Skin epidermis (tissue), 12 donors: ENCODE data around the gene RUFY3.
A peak's percentile ranks its signal among the peaks of the same experiment; 100 is the strongest.
"Not testable (repeated sequence)": the region's sequence is repeated elsewhere in the genome, so short reads cannot be mapped to it uniquely, and the experiment has no call there.

Experiments
- H3K27ac ChIP-seq, 21 experiments: fragments of 200-600 bp; sonication (generic) in 11 of 21; one replicate each; pipeline ENCODE4 v1.5.0; 2020; ENCODE audit warnings: mild to moderate bottlenecking in 3 of 21, inconsistent platforms in 2 of 21, moderate library complexity in 2 of 21
- H3K4me3 ChIP-seq, 7 experiments: fragments of 200-600 bp; sonication (generic) in 2 of 7; one replicate each; pipeline ENCODE4 v1.5.0; 2020; ENCODE audit warnings: inconsistent platforms in 2 of 7, mild to moderate bottlenecking in 2 of 7, moderate library complexity in 1 of 7

The RUFY3 gene, protein sequence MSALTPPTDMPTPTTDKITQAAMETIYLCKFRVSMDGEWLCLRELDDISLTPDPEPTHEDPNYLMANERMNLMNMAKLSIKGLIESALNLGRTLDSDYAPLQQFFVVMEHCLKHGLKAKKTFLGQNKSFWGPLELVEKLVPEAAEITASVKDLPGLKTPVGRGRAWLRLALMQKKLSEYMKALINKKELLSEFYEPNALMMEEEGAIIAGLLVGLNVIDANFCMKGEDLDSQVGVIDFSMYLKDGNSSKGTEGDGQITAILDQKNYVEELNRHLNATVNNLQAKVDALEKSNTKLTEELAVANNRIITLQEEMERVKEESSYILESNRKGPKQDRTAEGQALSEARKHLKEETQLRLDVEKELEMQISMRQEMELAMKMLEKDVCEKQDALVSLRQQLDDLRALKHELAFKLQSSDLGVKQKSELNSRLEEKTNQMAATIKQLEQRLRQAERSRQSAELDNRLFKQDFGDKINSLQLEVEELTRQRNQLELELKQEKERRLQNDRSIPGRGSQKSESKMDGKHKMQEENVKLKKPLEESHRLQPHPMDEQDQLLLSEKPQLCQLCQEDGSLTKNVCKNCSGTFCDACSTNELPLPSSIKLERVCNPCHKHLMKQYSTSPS

DNA sequence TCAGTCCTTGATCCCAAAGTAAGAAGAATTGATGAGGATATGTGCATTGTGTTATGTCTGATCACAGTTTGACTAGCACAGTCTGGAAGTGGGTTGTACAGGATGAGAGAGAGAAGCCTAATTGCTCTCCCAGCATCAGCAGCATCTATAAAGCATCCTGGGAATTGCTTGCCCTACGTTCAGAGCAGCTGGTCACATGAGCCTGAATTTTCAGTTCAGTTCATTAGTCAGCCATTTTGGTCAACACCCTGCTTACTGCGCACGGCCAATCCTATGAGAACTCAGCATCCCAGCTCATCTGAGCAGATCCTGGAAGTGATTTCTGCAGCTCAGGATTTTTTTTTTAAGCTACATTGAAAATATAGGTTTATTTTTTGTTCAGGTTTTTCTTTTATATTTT lies at the start of gene RUFY3:
TSS of gene RUFY3 (plus strand) at position 218 of the 400 bp plus-strand sequence. CDS start 610 bp downstream, outside the sequence.
- Histone ChIP-seq H3K4me3 (peak within 1 kb of the TSS in 5 of 7 experiments; percentile 16 to 40 (median 22)), H3K27ac (peak within 1 kb of the TSS in 17 of 21 experiments; percentile 22 to 85 (median 65))

DNA sequence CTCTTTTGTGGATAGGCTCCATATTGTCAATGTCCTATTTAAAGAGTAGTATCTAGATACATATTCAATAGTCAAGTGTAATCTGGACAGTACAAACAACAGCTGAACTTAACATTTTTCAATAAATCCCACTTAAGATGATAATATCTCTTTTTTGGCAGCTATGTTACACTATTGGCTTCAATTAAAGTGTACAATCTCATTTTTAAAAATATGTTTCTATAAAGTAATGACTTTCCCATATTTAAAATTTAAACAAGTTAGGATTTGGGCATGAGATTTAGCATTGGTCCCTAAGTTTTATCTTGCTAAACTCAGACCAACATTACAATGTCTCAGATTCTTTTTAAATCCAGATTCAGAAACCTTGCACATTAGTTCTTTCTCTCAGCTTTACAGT lies 47.6 kb upstream of the RUFY3 start:
- H3K27ac ChIP-seq, result no peak overlapping the region

DNA sequence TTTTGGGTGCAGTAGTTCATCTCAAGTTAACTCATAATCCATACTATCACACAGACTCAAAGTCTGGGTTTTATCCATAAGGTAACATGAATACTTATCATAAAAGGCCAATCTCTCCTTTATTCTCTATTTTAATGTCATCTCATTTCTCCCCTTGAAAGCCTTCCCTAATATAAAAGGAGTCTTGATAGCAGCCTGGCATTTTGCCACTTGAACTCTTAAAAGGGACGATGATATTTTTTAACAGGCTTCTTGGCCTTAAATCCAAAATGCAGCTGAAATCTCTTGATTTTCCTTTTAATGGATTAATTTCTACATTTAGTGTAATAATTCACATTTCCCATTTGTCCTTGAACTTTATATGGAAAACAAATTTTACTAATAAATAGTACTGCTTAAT lies 47.0 kb upstream of the RUFY3 start:
- no peak overlapping the region for H3K4me3 ChIP-seq
- no peak overlapping the region for H3K27ac ChIP-seq

More for the DNA sequence above, 47.6 kb upstream of the RUFY3 start:
- no peak overlapping the region for H3K4me3 ChIP-seq

DNA sequence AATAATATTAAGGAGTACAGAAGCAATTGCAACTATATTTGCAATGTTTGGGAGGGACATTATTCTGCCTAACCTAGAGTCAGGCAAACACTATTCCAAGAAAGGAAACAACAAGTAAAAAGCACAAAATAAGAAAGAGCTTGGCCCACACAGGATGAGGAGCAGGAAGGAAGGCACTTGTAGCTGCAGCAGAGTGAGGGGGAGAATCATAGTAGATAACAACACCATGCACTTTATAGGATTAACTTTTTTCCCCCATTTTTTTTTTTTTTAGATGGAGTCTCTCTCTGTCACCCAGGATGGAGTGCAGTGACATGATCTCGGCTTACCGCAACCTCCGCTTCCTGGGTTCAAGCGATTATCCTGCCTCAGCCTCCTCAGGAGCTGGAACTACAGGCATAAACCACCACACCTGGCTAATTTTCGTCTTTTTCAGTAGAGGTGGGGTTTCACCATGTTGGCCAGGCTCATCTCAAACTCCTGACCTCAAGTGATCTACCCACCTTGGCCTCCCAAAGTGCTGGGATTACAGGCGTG lies 45.1 kb upstream of the RUFY3 start:
- no peak overlapping the region for H3K27ac ChIP-seq

DNA sequence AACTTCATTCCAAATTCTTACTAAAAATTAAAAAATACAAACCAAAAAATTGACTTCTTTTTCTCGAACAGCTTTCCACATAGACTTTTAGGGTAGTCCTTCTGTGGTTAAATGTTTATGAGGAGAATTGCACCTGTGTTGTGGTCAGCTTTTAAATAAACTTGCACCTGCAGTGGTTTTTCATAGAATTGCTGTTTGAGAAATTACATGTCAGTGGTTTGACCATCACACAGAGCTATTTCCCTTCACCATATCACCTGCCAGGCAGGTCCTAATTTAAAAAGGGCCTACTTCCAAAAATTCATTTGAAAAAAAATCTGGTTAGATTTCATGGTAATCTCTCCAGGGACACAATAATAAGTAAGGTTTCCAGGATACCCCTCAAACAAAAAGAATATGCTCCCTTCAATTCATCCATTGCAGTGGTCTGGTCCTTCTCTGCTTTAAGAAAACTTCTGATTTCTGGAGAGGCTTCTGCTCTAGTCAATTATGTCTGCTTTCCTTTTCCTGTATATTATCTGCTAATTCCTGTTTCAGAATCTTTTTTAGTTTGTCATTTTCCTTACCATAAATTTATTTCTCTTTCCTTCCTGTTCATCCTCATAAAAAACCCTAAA lies 43.3 kb upstream of the RUFY3 start:
- Histone ChIP-seq H3K27ac (no peak overlapping the region), H3K4me3 (no peak overlapping the region)

More for the DNA sequence above, 45.1 kb upstream of the RUFY3 start:
- no peak overlapping the region for H3K4me3 ChIP-seq

DNA sequence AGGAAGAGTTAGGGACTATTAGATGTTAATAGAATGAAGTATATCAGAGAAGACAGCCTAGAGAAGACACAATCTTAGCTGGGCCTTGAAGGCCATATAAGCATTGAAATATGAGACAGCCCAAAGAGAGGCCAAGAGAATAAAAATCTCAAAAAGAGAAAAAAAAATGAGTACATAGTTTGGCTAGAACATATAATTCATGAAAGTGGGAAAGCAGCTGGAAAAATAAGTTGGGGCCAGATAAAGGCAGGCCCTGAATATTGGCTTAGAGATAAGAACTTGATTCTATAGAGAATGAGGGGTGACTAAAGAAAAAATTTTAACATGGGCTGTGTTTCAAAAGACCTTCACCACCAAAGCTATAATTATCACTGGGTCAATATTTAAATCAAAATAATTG lies 40.8 kb upstream of the RUFY3 start:
- Histone ChIP-seq H3K27ac (no peak overlapping the region), H3K4me3 (no peak overlapping the region)

DNA sequence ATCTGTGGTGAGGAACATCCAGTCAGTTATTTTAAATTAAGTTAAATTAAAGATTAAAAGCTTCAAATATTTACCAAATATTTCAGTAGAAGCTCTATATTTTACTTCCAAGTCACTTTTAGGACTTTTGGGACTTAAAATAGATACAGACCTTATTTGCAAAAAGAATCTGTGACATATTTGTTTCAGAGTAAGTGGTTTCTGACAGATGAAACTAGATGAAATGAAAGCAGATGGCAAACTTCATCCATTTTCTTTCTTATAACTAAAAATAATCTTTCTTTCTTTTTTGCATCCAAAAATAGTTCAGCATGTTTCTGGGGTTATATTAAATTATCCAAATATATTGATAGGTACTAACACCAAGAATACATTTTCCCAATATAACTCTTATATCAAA lies 40.1 kb upstream of the RUFY3 start:
- Histone ChIP-seq H3K4me3 (no peak overlapping the region), H3K27ac (no peak overlapping the region)

DNA sequence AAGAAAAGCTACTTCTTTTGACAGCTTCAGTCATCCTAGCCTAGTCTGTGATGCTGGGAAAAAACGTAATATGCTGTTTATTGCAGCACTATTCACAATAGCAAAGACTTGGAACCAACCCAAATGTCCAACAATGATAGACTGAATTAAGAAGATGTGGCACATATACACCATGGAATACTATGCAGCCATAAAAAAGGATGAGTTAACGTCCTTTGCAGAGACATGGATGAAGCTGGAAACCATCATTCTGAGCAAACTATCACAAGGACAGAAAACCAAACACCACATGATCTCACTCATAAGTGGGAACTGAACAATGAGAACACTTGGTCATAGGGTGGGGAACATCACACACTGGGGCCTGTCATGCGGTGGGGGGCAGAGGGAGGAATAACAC lies 39.6 kb upstream of the RUFY3 start:
- H3K27ac ChIP-seq, H3K4me3 ChIP-seq: not testable (repeated sequence)

DNA sequence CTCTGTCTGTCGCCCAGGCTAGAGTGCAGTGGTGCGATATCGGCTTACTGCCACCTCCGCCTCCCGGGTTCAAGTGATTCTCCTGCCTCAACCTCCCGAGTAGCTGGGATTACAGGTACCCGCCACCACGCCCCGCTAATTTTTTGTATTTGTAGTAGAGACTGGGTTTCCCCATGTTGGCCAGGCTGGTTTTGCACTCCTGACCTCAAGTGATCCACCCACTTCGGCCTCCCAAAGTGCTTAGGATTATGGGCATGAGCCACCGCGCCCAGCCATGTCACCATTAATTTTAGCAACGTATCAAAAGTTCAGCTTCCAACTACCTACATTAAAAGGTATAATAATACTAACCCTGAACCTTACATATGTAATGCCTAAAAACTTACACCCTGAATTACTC lies 34.4 kb upstream of the RUFY3 start:
- H3K27ac ChIP-seq, result peak overlapping the region; percentile 60 to 98 (median 94)

DNA sequence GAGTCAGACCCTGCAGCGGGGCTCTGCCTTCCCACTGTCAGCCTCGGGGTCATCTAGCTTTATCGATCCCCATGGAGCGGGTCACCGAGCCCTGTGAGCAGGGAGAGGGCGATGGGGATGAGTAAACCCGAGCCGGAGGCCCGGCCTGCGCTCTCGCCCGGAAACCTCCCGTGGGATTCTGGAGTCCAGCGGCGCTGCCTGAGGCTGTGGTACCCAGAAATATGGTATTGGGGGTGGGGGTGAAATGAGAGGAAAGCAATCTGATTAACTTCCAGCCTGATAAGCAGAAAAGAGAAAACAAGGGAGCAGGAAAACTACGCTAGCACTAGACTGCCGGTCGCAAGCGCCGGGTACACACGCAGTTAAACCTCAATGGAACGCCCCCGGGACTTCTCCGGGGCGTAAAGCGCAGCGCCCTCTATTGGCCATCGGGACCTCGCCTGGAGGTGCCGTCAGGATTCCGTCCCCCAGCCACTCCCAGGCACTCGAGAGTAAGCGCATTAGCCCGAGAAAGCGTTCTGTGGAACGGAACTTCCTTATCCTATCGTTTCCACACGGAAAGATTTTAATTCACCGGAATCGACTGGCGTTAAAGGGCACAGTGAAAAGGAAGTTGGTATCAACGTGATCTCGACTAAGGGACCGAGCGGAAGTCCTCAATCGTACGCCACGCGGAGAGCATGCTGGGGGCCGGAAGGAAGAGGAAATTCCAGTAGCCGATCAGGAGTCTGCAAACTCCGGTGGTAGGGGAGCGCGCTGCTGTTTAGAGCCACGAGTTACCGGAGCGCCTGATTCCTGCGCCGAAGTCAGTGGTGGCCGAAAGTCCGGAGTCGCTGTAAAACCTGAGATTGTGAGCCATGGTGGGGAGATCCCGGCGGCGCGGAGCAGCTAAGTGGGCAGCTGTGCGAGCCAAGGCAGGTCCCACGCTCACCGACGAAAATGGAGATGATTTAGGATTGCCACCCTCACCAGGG lies 33.7 kb upstream of the RUFY3 start, which contains the start of gene UTP3:
TSS of gene UTP3 (plus strand) at position 712 of the 974 bp plus-strand sequence. CDS start at position 858, 146 bp downstream.
- Histone ChIP-seq H3K4me3 (peak within 1 kb of the TSS; percentile 70 to 96 (median 92)), H3K27ac (peak within 1 kb of the TSS; percentile 60 to 98 (median 94))

More for the DNA sequence above, 34.4 kb upstream of the RUFY3 start:
- H3K4me3 ChIP-seq, result peak overlapping the region; percentile 70 to 96 (median 92)

DNA sequence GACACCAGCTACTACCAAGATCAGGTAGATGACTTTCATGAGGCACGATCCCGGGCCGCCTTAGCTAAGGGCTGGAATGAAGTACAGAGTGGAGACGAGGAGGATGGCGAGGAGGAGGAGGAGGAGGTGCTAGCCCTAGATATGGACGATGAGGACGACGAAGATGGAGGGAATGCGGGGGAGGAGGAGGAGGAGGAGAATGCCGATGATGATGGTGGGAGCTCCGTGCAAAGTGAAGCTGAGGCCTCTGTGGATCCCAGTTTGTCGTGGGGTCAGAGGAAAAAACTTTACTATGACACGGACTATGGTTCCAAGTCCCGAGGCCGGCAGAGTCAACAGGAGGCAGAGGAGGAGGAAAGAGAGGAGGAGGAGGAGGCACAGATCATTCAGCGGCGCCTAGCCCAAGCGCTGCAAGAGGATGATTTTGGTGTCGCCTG lies 33.0 kb upstream of the RUFY3 start:
- H3K4me3 ChIP-seq, result peak overlapping the region; percentile 70 to 96 (median 92)

DNA sequence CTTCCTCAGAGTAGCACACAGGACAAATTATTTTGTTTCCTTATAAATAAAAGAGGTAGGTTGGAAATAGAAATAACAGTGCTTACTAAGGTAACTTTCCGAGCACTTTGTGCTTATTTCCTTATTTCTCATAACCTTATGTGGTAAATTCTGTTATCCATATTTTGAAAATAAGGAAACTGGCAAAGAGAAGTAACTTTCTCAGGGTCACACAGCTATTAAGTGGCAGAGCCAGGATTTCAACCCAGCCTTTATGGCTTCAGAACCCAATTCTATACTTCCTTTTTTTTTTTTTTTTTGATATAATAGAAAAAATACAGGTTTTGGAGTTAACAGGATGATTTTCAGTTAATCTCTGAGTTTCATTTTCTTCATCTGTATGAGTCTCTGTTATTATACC lies 30.1 kb upstream of the RUFY3 start:
- Histone ChIP-seq H3K27ac (peak overlapping the region in 1 of 21 experiments; percentile 32), H3K4me3 (no peak overlapping the region)

More for the DNA sequence above, 33.0 kb upstream of the RUFY3 start:
- peak overlapping the region; percentile 17 to 98 (median 93) for H3K27ac ChIP-seq

DNA sequence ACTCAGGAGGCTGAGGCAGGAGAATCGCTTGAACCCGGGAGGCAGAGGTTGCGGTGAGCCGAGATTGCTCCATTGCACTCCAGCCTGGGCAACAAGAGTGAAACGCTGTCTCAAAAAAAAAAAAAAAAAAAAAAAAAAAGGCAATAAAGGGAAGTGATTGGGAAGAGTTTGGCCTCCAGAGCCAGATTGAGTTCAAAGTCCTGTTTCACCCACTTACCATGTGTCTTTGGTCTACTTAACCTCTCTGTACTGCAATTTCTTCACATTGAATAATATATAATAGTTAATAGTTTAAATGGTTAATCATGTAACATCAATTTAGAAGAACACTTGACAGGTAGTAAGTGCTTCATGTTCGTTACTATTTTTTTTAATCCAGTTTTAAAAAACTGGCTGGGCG lies 27.1 kb upstream of the RUFY3 start:
- not testable (repeated sequence) for H3K4me3 ChIP-seq, H3K27ac ChIP-seq

DNA sequence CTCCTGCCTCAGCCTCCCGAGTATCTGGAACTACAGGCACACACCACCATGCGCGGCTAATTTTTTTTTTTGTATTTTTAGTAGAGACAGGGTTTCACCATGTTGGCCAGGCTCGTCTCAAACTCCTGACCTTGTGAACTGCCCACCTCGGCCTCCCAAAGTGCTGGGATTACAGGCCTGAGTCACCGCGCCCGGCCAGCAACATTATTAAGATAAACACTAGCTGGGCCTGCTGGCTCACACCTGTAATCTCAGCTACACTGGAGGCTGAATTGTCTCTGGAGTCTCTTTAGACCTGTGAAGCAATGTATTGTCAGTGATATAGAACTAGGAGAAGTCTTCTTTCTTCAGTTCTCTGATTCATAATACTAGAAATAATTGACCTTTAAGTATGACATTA lies 23.3 kb upstream of the RUFY3 start:
- H3K4me3 ChIP-seq, H3K27ac ChIP-seq: not testable (repeated sequence)

DNA sequence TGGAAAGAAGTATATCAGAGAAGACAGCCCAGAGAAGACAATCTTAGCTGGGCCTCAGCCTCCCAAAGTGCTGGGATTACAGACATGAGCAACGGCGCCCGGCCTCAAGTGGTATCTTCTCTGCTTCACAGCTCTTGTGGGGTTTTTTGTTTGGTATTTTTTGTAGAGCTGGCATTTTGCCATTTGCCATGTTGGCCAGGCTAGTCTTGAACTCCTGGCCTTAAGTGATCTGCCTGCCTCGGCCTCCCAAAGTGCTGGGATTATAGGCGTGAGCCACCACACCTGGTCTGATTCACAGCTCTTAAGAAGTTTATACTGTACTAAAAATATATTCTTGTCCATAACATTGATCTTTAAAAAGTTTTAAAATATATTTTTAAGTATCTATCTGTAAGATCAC lies 21.1 kb upstream of the RUFY3 start:
- Histone ChIP-seq H3K27ac (peak overlapping the region in 2 of 21 experiments; percentile 11 to 17), H3K4me3 (no peak overlapping the region)

DNA sequence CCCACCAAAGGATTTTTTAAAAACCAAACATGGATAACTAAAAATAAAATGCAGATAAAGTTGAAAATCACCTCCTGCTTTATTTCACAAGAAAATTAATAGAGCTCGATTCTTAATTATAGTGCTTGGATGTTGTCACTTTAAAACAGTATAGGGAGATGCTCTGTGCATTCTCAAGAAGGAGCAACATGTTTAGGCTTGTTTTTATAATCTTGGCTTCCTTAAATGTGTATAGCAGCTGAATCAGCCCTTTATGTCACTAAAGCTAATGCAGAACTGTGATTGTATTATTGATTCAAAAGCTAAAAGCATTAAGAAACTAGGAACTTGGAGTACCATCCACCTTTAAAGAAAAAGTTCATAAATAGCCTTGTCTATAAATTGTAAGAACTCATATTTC lies 20.5 kb upstream of the RUFY3 start:
- no peak overlapping the region for H3K4me3 ChIP-seq
- peak overlapping the region in 2 of 21 experiments; percentile 20 to 36 for H3K27ac ChIP-seq

DNA sequence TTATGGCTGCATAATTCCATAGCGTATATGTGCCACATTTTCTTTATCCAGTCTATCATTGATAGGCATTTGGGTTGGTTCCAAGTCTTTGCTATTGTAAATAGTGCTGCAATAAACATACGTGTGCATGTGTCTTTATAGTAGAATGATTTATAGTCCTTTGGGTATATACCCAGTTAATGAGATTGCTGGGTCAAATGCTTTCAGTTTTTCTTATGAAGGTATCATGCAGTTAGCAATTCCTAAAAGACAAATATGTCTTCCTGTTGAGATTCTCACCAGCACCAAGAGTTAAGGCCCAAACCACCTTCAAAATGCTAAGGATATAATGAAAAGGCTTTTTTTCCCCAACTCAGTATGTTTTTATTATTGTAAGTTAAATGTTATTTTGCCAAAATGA lies 19.2 kb upstream of the RUFY3 start:
- not testable (repeated sequence) for H3K4me3 ChIP-seq
- peak overlapping the region in 5 of 21 experiments; percentile 20 to 98 (median 96) for H3K27ac ChIP-seq

DNA sequence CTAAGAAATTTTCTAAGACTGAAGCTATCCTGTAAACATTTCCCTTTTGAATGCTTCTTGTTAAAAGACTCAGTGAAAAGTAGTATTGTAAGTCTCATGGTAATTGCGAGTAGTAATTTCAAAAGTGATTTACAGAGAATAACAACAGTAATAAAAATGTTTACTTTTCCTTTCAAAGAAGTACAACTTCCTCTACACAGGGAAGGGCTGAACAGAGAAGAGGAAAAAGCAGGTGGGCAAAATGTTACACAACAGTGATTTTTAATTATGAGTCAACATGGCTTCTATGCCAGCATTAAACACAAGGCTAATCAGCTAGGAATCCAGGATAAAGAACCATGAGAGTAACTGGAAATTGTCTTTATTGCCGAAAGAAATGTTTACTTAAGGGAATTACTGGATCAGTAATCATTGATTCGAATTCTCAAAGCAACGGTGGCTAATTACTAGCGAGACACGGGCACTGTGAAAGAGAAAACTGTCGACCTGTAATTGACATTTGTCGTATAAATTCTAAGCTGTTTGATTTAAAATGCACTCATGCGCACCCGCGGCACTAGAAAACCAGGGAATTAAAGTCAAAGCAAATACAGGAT lies 18.0 kb upstream of the RUFY3 start:
- H3K27ac ChIP-seq, result peak overlapping the region; percentile 82 to 99 (median 95)
- H3K4me3 ChIP-seq, result peak overlapping the region; percentile 67 to 95 (median 72)
